Subcutaneous adipose tissue (tissue), 4 donors: ENCODE results near the gene MAP3K5. TPM values are rescaled to one million over a fixed set of nuclear protein-coding genes. Genes with fewer than 3 reads are reported as not detected.

Experiments used
- total RNA-seq, 4 donors: library from RNA; depleted of rRNA; stranded (reverse); fragments of >200 nt; gene quantifications; one replicate each; pipeline ENCODE4 v1.1.0, GENCODE V29; 2016
- TF ChIP-seq, protein P1 (sequence below): fragments of 450-650 bp; IDR thresholded peaks from one replicate; pipeline ENCODE4 v1.5.1; 2016; ENCODE audit warnings: low read depth, mild to moderate bottlenecking, control low read depth, antibody characterized with exemption, moderate library complexity

Gene MAP3K5
- total RNA-seq, 4 donors from 2014 or later: 20.9 to 44.0 (median 37.1) TPM

GRCh38 chr6:136783495-136784270, 8.6 kb downstream of the MAP3K5 start:
- TF ChIP-seq, protein P1, sequence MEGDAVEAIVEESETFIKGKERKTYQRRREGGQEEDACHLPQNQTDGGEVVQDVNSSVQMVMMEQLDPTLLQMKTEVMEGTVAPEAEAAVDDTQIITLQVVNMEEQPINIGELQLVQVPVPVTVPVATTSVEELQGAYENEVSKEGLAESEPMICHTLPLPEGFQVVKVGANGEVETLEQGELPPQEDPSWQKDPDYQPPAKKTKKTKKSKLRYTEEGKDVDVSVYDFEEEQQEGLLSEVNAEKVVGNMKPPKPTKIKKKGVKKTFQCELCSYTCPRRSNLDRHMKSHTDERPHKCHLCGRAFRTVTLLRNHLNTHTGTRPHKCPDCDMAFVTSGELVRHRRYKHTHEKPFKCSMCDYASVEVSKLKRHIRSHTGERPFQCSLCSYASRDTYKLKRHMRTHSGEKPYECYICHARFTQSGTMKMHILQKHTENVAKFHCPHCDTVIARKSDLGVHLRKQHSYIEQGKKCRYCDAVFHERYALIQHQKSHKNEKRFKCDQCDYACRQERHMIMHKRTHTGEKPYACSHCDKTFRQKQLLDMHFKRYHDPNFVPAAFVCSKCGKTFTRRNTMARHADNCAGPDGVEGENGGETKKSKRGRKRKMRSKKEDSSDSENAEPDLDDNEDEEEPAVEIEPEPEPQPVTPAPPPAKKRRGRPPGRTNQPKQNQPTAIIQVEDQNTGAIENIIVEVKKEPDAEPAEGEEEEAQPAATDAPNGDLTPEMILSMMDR: no peak

DNA sequence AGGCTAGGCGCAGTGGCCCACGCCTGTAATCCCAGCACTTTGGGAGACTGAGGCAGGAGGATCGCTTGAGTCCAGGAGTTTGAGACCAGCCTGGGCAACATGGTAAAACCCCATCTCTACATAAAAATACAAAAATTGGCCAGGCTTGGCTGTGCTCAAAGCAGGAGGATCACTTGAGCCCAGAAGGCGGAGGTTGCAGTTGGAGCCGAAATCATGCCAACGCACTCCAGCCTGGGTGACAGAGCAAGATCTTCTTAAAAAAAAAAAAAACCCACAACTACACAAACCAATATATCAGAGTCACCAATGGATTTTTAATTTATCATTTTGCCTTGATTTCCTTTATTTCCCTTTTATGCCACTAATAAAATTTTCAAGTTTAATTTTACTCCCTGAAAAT, 9.3 kb downstream of the MAP3K5 start:
- TF ChIP-seq, protein P1: no peak

GRCh38 chr6:136782021-136782770, 10.1 kb downstream of the MAP3K5 start:
- TF ChIP-seq, protein P1: no peak

DNA sequence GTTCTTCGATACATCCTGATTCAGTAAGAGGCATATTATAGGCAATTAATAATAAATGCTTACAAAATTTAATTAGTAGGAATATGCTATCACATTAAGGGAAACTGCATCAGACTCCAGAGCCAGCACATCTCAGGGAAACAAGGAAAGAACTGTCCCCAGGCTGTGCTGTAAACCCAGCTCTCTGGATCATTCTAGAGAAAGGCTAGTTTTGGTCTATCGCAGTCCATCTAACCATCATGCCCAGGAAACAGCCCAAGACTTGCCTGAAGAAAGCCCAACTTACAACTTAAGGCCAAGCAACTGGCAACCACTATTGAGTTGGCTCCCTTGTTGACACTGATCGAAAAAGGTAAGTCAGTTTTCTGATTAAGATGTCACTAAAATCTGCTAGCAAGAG, 11.3 kb downstream of the MAP3K5 start:
- TF ChIP-seq, protein P1: no peak

DNA sequence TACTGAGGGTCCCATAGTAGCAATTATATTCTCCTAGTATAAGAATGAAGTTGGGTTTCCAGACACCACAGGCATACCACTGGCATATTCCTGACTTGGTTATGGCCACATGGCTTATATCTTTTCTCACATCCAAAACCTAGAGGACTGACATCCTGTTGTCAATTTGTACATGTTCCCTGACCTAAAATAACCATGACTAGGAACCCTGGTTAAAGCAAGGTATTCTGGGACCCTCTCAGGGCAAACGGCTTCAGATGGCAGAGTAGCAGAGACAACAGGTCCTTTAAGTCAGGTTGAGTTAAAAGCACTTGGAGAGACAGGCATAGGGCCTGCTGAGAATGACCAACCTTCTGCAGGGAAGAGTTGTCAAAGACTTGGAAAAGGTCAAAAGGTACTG, 12.6 kb downstream of the MAP3K5 start:
- TF ChIP-seq, protein P1: no peak

GRCh38 chr6:136777651-136778050, 14.6 kb downstream of the MAP3K5 start:
- TF ChIP-seq, protein P1: no peak

GRCh38 chr6:136775548-136775947, 16.7 kb downstream of the MAP3K5 start:
- TF ChIP-seq, protein P1: no peak
